Measurements from ENCODE around the gene PPM1B. TPM values are rescaled to one million over a fixed set of nuclear protein-coding genes. Genes with fewer than 3 reads are reported as not detected.
"Not testable (repeated sequence)": the region's sequence is repeated elsewhere in the genome, so short reads cannot be mapped to it uniquely, and the experiment has no call there.

The PPM1B gene
- total RNA-seq, 2 donors from 2014 or later = 40.6 to 57.5 TPM

DNA sequence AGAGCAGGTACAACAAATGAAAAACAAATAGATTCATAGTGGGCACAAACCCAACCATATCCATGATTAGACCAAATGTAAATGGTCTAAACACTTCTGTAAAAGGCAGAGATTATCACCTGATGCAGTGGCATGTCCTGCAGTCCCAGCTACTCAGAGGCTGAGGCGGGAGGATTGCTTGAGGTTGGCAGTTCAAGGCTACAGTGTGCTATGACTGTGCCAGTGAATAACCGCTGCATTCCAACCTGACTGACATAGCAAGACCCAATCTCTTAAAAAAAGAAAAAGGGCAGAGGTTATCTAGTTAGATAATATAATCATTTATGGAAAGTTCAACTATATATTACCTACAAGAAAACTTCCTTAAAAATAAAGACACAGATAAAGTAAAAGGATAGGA, 85.3 kb downstream of the PPM1B start:
- Mint-ChIP-seq H3K36me3 (peaks cover 0 to 4% of the 10 kb centered on the region in 2 donors), H3K27ac (no peak overlapping the region), H3K9me3 (peaks cover 0 to 7% of the 10 kb centered on the region in 2 donors)
- no peak for ATAC-seq
- no peak for DNase-seq (ENCODE audit: low spot score in 2 of 2)

DNA sequence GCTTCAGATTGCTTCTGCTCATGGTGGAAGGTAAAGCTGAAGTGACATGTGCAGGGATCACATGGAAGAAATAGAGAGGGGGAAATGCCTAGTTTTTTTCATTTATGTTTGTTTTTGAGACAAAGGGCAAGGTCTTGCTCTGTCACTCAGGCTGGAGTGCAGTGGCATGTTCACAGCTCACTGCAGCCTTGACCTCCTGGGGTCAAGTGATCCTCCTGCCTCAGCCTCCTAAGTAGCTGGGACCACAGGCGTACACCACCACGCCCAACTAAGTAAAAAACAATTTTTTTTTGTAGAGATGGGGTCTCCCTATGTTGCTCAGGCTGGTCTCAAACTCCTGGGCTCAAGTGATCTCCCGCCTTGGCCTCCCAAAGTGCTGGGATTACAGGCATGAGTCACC, 87.0 kb downstream of the PPM1B start:
- not testable (repeated sequence) for H3K36me3 Mint-ChIP-seq; H3K9me3 Mint-ChIP-seq; ATAC-seq; DNase-seq (ENCODE audit: low spot score in 2 of 2); H3K27ac Mint-ChIP-seq

DNA sequence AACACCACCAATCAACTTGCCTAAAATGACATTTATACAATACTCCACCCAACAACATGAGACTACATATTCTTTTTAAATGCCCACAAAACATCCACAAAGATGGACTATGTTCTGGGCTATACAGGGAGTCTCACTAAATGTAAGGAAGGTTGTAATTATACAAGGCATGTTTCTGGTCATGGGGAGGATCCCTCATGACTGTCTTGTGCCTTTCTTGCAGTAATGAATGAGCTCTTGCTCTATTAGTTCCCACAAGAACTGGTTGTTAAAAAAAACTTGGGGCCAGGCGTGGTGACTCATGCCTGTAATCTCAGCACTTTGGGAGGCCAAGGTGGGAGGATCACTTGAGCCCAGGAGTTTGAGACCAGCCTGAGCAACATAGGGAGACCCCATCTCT, 89.1 kb downstream of the PPM1B start:
- H3K27ac Mint-ChIP-seq; H3K9me3 Mint-ChIP-seq; ATAC-seq; DNase-seq (ENCODE audit: low spot score in 2 of 2); H3K36me3 Mint-ChIP-seq: not testable (repeated sequence)

DNA sequence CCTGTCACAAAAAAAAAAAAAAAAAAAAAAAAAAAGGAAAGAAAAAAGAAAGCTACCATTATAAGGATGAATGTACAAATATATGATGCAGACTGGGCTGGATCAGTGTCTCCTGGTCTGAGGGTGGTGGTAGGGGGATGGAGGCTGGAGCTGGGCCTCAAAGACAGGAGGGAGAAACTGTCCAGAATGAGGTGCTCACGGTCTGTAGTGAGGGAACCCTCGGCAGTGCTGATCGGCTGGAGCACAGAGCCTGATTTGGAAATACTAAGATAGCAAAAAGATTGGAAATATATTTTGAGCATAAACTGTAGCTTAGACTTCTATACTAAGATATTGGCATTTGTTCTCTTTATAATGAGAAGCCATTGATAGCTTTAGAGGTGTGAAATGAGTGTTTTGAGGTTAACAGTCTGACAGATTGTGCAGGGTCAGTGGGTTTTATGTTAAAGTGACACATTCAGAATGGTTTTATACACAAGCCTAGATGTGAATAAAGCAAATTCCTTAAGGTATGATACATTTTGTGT, 98.7 kb downstream of the PPM1B start:
- no peak for ATAC-seq
- no peak overlapping the region for H3K27ac Mint-ChIP-seq
- no peaks in the 10 kb centered on the region for H3K36me3 Mint-ChIP-seq
- no peaks in the 10 kb centered on the region for H3K9me3 Mint-ChIP-seq
- DNase-seq (ENCODE audit: low spot score in 2 of 2) = no peak

DNA sequence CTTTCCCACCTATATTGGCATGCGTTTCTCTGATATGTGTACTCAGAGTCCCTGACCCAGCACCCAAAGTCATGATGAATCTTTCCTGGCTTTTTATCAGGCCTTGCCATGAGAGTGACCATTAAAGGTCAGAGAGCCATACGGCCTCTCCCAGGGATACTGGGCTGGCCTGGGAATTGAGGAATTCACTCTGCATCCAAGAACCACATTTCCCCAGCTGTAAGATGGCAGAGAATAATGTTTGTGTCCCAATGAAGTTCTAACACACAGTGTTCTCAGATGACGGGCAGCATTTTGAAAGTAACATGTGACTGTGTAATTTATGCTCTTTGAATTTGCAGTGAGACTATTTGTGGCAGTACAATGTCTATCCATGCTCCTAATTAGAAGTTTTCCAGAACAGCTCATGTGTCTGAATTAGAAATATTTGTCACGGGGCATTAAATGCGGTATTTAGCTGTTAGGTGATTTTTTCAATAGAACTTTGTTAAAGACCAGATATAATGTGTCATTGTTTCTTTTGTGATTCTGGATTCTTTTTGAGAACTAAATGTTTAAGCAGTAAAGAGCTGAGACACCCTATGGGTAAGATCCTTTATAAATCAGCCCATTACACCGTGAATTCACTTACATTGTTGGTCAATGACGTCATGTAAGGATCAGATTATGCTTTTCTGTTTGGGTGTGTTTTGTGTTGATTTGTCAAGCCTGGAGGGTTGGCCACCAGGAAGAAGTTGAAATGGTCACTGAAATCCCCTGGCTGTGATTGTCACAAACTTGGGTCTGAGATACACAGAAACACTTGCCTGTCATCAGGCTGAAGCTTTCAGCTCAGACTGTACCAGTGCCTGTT, 99.3 kb downstream of the PPM1B start:
- DNase-seq (ENCODE audit: low spot score in 2 of 2) (no peak), ATAC-seq (no peak)
- no peak overlapping the region for H3K27ac Mint-ChIP-seq
- H3K36me3 Mint-ChIP-seq = no peaks in the 10 kb centered on the region
- H3K9me3 Mint-ChIP-seq = no peaks in the 10 kb centered on the region

DNA sequence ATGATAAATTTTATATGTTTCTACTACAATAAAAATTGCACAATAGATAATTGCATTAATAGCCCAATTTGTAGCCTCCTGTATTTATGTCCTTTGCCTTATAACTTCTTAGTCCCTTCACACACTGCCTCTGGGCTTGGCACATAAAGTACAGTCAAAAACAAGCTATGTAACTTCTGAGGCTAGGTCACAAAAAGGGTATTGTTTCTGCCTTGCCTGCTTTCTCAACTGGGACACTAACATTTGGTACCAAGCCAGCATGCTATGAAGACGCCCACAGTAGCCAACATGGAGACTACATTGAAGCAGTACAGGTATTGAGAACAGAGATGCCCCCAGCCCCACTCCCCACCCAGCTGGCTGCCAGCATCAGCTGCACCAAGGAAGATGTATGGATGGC, 101.2 kb downstream of the PPM1B start:
- Mint-ChIP-seq H3K36me3 (no peaks in the 10 kb centered on the region), H3K27ac (no peak overlapping the region), H3K9me3 (no peaks in the 10 kb centered on the region)
- ATAC-seq = no peak
- DNase-seq (ENCODE audit: low spot score in 2 of 2) = no peak

DNA sequence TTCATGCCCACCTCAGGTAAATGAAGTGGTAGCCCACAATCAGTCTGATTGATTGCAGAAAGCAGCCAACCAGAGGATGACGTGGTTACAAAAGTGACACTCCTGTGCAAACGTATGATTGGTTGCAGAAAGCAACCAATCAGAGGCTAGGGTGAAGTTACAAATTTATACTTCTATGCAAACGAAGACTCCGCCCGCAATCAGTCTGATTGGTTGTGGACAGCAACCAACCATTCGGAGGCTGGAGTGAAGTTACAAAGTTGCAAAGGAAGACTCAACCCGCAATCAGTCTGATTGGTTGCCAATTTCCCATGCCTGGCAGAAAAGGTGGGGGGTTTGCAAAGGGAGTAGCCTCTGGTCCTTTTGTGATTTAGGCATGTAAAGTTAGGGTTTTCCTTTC, 102.6 kb downstream of the PPM1B start:
- ATAC-seq = no peak
- DNase-seq (ENCODE audit: low spot score in 2 of 2) = no peak
- no peak overlapping the region for H3K27ac Mint-ChIP-seq
- H3K36me3 Mint-ChIP-seq = no peaks in the 10 kb centered on the region
- H3K9me3 Mint-ChIP-seq = no peaks in the 10 kb centered on the region

DNA sequence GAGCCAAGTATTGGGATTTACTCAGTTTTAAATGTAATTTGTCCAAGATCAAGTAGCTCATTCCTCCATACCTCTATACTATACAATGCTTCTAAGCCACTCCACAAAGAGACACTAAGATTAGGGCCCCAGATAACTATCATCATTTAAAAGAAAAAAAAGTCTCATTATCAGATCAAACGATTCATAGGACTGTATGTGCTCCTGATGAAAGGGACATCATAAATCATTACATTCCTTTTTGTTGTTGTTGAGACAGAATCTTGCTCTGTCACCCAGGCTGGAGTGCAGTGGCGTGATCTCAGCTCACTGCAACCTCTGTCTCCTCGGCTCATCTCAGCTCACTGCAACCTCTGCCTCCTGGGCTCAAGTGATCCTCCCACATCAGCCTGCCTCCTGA, 104.4 kb downstream of the PPM1B start:
- ATAC-seq = no peak
- Mint-ChIP-seq H3K9me3 (no peaks in the 10 kb centered on the region), H3K27ac (no peak overlapping the region)

DNA sequence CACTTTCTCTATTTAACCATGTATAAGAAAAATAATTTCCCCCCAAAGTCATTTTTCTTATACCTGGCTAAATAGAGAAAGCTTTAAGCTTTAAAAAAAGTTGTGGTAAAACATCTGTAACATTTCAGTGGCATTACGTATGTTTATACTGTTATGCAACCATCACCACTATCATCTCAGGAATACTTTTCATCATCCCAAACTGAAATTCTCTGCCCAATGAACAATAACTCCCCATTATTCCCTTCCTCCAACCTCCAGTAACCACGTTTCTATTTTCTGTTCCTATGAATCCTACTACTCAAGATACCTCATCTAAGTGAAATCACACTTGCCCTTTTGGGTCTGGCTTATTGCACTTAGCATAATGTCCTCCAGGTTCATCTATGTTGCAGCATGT, 104.9 kb downstream of the PPM1B start:
- no peak for ATAC-seq
- no peaks in the 10 kb centered on the region for H3K9me3 Mint-ChIP-seq
- no peak for DNase-seq (ENCODE audit: low spot score in 2 of 2)
- H3K27ac Mint-ChIP-seq = no peak overlapping the region
- H3K36me3 Mint-ChIP-seq = no peaks in the 10 kb centered on the region

More for the DNA sequence above, 104.4 kb downstream of the PPM1B start:
- DNase-seq (ENCODE audit: low spot score in 2 of 2) = no peak
- no peaks in the 10 kb centered on the region for H3K36me3 Mint-ChIP-seq

DNA sequence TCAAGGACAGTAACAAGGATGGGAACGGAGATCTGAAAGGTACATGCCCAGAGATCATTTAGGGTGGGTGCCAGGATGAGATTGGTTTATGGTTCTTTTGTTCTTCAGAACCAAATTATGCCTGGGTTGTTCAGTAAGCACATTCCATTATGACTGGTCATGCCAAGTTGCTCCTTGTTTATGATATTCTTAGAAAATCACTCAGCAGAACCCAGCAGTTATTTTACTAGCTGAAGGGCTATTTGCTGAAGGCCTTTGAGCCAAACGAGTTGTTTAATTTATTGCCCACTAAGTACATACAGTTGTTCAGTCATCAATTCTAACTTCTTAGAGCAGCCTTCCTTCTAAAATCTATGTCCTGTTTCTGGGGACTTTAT, 107.2 kb downstream of the PPM1B start:
- no peak overlapping the region for H3K27ac Mint-ChIP-seq
- DNase-seq (ENCODE audit: low spot score in 2 of 2) = no peak
- H3K36me3 Mint-ChIP-seq = no peaks in the 10 kb centered on the region
- ATAC-seq = no peak
- H3K9me3 Mint-ChIP-seq = no peaks in the 10 kb centered on the region

DNA sequence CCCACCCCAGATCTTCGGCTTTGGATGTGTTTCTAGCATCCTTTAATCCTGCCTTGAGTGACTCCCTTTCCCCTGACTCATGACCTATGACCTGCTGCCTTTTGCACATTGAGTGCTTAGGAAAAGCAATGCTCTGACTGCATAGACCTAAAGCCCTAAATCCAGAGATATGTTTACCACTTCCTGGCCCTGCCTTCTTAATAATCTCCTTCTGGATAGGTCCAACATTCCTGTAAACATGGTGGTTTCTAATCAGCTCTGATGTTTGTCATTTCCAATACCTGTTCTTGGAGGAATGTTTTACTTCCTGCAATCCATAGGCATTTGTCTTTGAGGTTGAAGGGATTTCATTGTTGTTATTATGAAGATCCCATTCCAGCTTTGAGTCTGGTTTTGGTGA, 108.9 kb downstream of the PPM1B start:
- Mint-ChIP-seq H3K27ac (no peak overlapping the region), H3K36me3 (no peaks in the 10 kb centered on the region), H3K9me3 (no peaks in the 10 kb centered on the region)
- DNase-seq (ENCODE audit: low spot score in 2 of 2) (no peak), ATAC-seq (no peak)

DNA sequence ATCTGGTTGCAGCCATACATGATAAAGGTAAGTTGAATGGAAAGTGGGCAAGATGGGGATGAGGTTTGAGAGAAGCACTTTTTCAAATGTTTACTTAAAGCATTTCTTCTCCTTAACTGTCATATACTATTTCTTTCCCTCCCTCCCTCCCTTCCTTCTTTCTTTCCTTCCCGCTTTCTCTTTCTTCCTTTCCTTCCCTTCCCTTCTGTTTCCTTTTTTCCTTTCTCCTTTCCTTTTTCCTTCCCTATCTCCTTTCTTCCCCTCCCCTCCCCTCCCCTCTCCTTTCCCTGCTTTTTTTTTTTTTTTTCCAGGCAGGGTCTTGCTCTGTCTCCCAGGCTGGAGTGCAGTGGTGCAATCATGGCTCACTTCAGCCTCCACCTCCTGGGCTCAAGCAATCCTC, 112.2 kb downstream of the PPM1B start:
- Mint-ChIP-seq H3K27ac (no peak overlapping the region), H3K9me3 (no peaks in the 10 kb centered on the region), H3K36me3 (no peaks in the 10 kb centered on the region)
- no peak for DNase-seq (ENCODE audit: low spot score in 2 of 2)
- no peak for ATAC-seq

Other genes with a start within 250 kb of the PPM1B start
- 100 to 1,000 TPM; 180 to 188 TPM for gene LRPPRC, start 172.9 kb upstream of the PPM1B start, total RNA-seq
- gene SLC3A1, start 106.6 kb downstream of the PPM1B start, total RNA-seq = under 1 TPM; 0.14 to 0.41 TPM
- gene PREPL, start 192.6 kb downstream of the PPM1B start, total RNA-seq = 10 to 100 TPM; 25.0 to 30.1 TPM
- 10 to 100 TPM; 14.6 to 17.3 TPM for gene CAMKMT, start 193.1 kb downstream of the PPM1B start, total RNA-seq

All from activated naive CD4-positive, alpha-beta T cell treated with anti-CD3 and anti-CD28 coated beads, Interleukin-2, amount 50 U/mL, for 72 hours (primary cell).